Activated CD8-positive, alpha-beta memory T cell treated with anti-CD3 and anti-CD28 coated beads, Interleukin-2, amount 10 ng/mL, durations not matched to agents 7 days and 5 days (primary cell): ENCODE measurements around the gene LANCL3. TPM values are rescaled to one million over a fixed set of nuclear protein-coding genes. Genes with fewer than 3 reads are reported as not detected.

ENCODE experiments used
- ATAC-seq: fragments of 150-1000 bp; cut with Tn5 transposase; one replicate; pipeline ENCODE4 v1.10.0; 2021; ENCODE audit warnings: moderate library complexity
- CTCF ChIA-PET: fragments of 350-600 bp; sonication (Branson Sonifier 250); formaldehyde crosslinking; loops from one replicate; lab custom pipeline; 2021; ENCODE audit warnings: antibody characterized with exemption; lab: Charles Lee
- DNase-seq: peaks from one replicate; pipeline ENCODE4 v3.0.0-alpha.2; 2020
- H3K27ac Mint-ChIP-seq: one replicate; pipeline ENCODE4 v1.8.0; 2021; ENCODE audit warnings: mild to moderate bottlenecking, mixed read lengths
- H3K27me3 Mint-ChIP-seq: one replicate; pipeline ENCODE4 v1.8.0; 2021; ENCODE audit warnings: mixed read lengths
- H3K36me3 Mint-ChIP-seq: one replicate; pipeline ENCODE4 v1.8.0; 2021; ENCODE audit warnings: mild to moderate bottlenecking, mixed read lengths
- H3K4me1 Mint-ChIP-seq: one replicate; pipeline ENCODE4 v1.8.0; 2021; ENCODE audit warnings: mixed read lengths
- H3K4me3 Mint-ChIP-seq: one replicate; pipeline ENCODE4 v1.8.0; 2021; ENCODE audit warnings: mild to moderate bottlenecking, moderate library complexity, mixed read lengths
- H3K9me3 Mint-ChIP-seq: one replicate; pipeline ENCODE4 v1.8.0; 2022; ENCODE audit warnings: low read depth, mixed read lengths
- total RNA-seq, 2 experiments: library from RNA; stranded (reverse); gene quantifications; one replicate each; pipeline ENCODE4 v1.2.3, GENCODE V29; 2021

Gene LANCL3
- total RNA-seq, 2 experiments from 2014 or later: 0.38 to 0.66 TPM

GRCh38 chrX:37677243-37677642 is 105.8 kb downstream of the LANCL3 start:
- DNase-seq (no peak), ATAC-seq (no peak)
- Mint-ChIP-seq H3K4me3 (no peak overlapping the region), H3K9me3 (no peaks in the 10 kb centered on the region), H3K4me1 (peaks cover 4% of the 10 kb centered on the region), H3K27ac (no peak overlapping the region), H3K27me3 (no peaks in the 10 kb centered on the region), H3K36me3 (no peaks in the 10 kb centered on the region)
- CTCF ChIA-PET: interaction anchor here (0.8 kb wide), 1 partner anchor 10 kb away, joined by 3 read pairs; no protein-coding TSS in a partner anchor

- Mint-ChIP-seq H3K27ac (no peak overlapping the region), H3K27me3 (no peaks in the 10 kb centered on the region), H3K4me1 (peaks cover 4% of the 10 kb centered on the region), H3K36me3 (no peaks in the 10 kb centered on the region), H3K4me3 (no peak overlapping the region), H3K9me3 (no peaks in the 10 kb centered on the region)
- ATAC-seq: no peak
- DNase-seq: no peak
- CTCF ChIA-PET: interaction anchor here (0.8 kb wide), 1 partner anchor 9 kb away, joined by 3 read pairs; no protein-coding TSS in a partner anchor
Observed at GRCh38 chrX:37677765-37678164, 106.3 kb downstream of the LANCL3 start.

- peaks cover 4% of the 10 kb centered on the region for H3K4me1 Mint-ChIP-seq
- ATAC-seq (no peak), DNase-seq (no peak)
- no peak overlapping the region for H3K4me3 Mint-ChIP-seq
- CTCF ChIA-PET: no interaction called here
- no peak overlapping the region for H3K27ac Mint-ChIP-seq
- no peaks in the 10 kb centered on the region for H3K27me3 Mint-ChIP-seq
- no peaks in the 10 kb centered on the region for H3K36me3 Mint-ChIP-seq
- no peaks in the 10 kb centered on the region for H3K9me3 Mint-ChIP-seq
Observed at GRCh38 chrX:37678574-37678973, 107.1 kb downstream of the LANCL3 start.

- Mint-ChIP-seq H3K27ac (no peak overlapping the region), H3K4me3 (no peak overlapping the region), H3K27me3 (no peaks in the 10 kb centered on the region), H3K9me3 (no peaks in the 10 kb centered on the region), H3K36me3 (no peaks in the 10 kb centered on the region), H3K4me1 (peaks cover 4% of the 10 kb centered on the region)
- ATAC-seq (no peak), DNase-seq (no peak)
- CTCF ChIA-PET: no interaction called here
Observed at GRCh38 chrX:37679230-37679629, 107.8 kb downstream of the LANCL3 start.

- CTCF ChIA-PET: no interaction called here
- no peaks in the 10 kb centered on the region for H3K27me3 Mint-ChIP-seq
- no peaks in the 10 kb centered on the region for H3K36me3 Mint-ChIP-seq
- H3K4me1 Mint-ChIP-seq: peaks cover 4% of the 10 kb centered on the region
- DNase-seq (no peak), ATAC-seq (no peak)
- H3K9me3 Mint-ChIP-seq: no peaks in the 10 kb centered on the region
- no peak overlapping the region for H3K27ac Mint-ChIP-seq
- no peak overlapping the region for H3K4me3 Mint-ChIP-seq
Observed at GRCh38 chrX:37679888-37680287, 108.4 kb downstream of the LANCL3 start.

GRCh38 chrX:37684426-37684825 is 113.0 kb downstream of the LANCL3 start:
- ATAC-seq: no peak
- no peak overlapping the region for H3K4me3 Mint-ChIP-seq
- no peaks in the 10 kb centered on the region for H3K36me3 Mint-ChIP-seq
- DNase-seq: no peak
- H3K4me1 Mint-ChIP-seq: peaks cover 5% of the 10 kb centered on the region
- CTCF ChIA-PET: no interaction called here
- H3K27ac Mint-ChIP-seq: no peak overlapping the region
- no peaks in the 10 kb centered on the region for H3K27me3 Mint-ChIP-seq
- no peaks in the 10 kb centered on the region for H3K9me3 Mint-ChIP-seq

- peaks cover 5% of the 10 kb centered on the region for H3K4me1 Mint-ChIP-seq
- no peaks in the 10 kb centered on the region for H3K27me3 Mint-ChIP-seq
- no peaks in the 10 kb centered on the region for H3K36me3 Mint-ChIP-seq
- peak overlapping the region; percentile 11 for H3K4me3 Mint-ChIP-seq
- DNase-seq (no peak), ATAC-seq (no peak)
- H3K9me3 Mint-ChIP-seq: no peaks in the 10 kb centered on the region
- CTCF ChIA-PET: no interaction called here
- no peak overlapping the region for H3K27ac Mint-ChIP-seq
Observed at GRCh38 chrX:37684973-37685372, 113.5 kb downstream of the LANCL3 start.

- peak; percentile 86 for ATAC-seq
- CTCF ChIA-PET: no interaction called here
- H3K36me3 Mint-ChIP-seq: no peaks in the 10 kb centered on the region
- H3K4me1 Mint-ChIP-seq: peaks cover 5% of the 10 kb centered on the region
- H3K27me3 Mint-ChIP-seq: no peaks in the 10 kb centered on the region
- peak within 1 kb of the TSS; percentile 59 for H3K4me3 Mint-ChIP-seq
- no peak within 1 kb of the TSS for H3K27ac Mint-ChIP-seq
- no peaks in the 10 kb centered on the region for H3K9me3 Mint-ChIP-seq
- peak; percentile 64 for DNase-seq
Observed at GRCh38 chrX:37685381-37686359, 114.2 kb downstream of the LANCL3 start, which contains the start of gene XK. Gene XK (plus strand): TSS chrX:37685791. CDS start chrX:37685962, 171 bp downstream.

GRCh38 chrX:37686369-37686995 is 115.0 kb downstream of the LANCL3 start:
- Mint-ChIP-seq H3K9me3 (no peaks in the 10 kb centered on the region), H3K4me3 (peak overlapping the region; percentile 59), H3K36me3 (no peaks in the 10 kb centered on the region), H3K27ac (no peak overlapping the region), H3K27me3 (no peaks in the 10 kb centered on the region), H3K4me1 (peaks cover 5% of the 10 kb centered on the region)
- no peak for ATAC-seq
- DNase-seq: no peak
- CTCF ChIA-PET: interaction anchor here (1.2 kb wide), 1 partner anchor 9 kb away, joined by 3 read pairs; no protein-coding TSS in a partner anchor

GRCh38 chrX:37686996-37687395 is 115.5 kb downstream of the LANCL3 start:
- H3K36me3 Mint-ChIP-seq: no peaks in the 10 kb centered on the region
- H3K9me3 Mint-ChIP-seq: no peaks in the 10 kb centered on the region
- no peak overlapping the region for H3K27ac Mint-ChIP-seq
- DNase-seq: no peak
- peaks cover 5% of the 10 kb centered on the region for H3K4me1 Mint-ChIP-seq
- CTCF ChIA-PET: interaction anchor here (1.2 kb wide), 1 partner anchor 10 kb away, joined by 3 read pairs; no protein-coding TSS in a partner anchor
- ATAC-seq: no peak
- no peak overlapping the region for H3K4me3 Mint-ChIP-seq
- H3K27me3 Mint-ChIP-seq: no peaks in the 10 kb centered on the region

GRCh38 chrX:37690119-37690518 is 118.7 kb downstream of the LANCL3 start:
- Mint-ChIP-seq H3K27me3 (no peaks in the 10 kb centered on the region), H3K36me3 (no peaks in the 10 kb centered on the region), H3K9me3 (no peaks in the 10 kb centered on the region), H3K4me3 (no peak overlapping the region), H3K4me1 (peaks cover 3% of the 10 kb centered on the region), H3K27ac (no peak overlapping the region)
- DNase-seq (no peak), ATAC-seq (no peak)
- CTCF ChIA-PET: no interaction called here

- no peak for ATAC-seq
- no peaks in the 10 kb centered on the region for H3K4me1 Mint-ChIP-seq
- no peaks in the 10 kb centered on the region for H3K9me3 Mint-ChIP-seq
Observed at GRCh38 chrX:37692918-37693317, 121.5 kb downstream of the LANCL3 start.

GRCh38 chrX:37697169-37697760 is 125.8 kb downstream of the LANCL3 start:
- DNase-seq: no peak
- CTCF ChIA-PET: no interaction called here
- H3K36me3 Mint-ChIP-seq: no peaks in the 10 kb centered on the region
- H3K4me1 Mint-ChIP-seq: no peaks in the 10 kb centered on the region
- H3K4me3 Mint-ChIP-seq: no peak overlapping the region
- no peaks in the 10 kb centered on the region for H3K27me3 Mint-ChIP-seq
- no peak overlapping the region for H3K27ac Mint-ChIP-seq
- no peaks in the 10 kb centered on the region for H3K9me3 Mint-ChIP-seq
- no peak for ATAC-seq

More at GRCh38 chrX:37692918-37693317, 121.5 kb downstream of the LANCL3 start:
- Mint-ChIP-seq H3K27ac (no peak overlapping the region), H3K36me3 (no peaks in the 10 kb centered on the region), H3K4me3 (no peak overlapping the region), H3K27me3 (no peaks in the 10 kb centered on the region)
- CTCF ChIA-PET: no interaction called here
- DNase-seq: no peak
